CD14-positive monocyte (primary cell): Measurements from ENCODE around the gene WDR4. TPM values are rescaled to one million over a fixed set of nuclear protein-coding genes. Genes with fewer than 3 reads are reported as not detected.

Experiments
- DNase-seq, 3 donors: peaks; one replicate each; pipeline ENCODE4 v3.0.0-alpha.2; 2011 to 2022
- H2AFZ ChIP-seq: 2 replicates; pipeline ENCODE4 v1.6.0; 2012; ENCODE audit warnings: mild to moderate bottlenecking, low read depth, low read length, inconsistent platforms; ENCODE audit not compliant: insufficient read depth, poor library complexity, severe bottlenecking
- H3K27ac ChIP-seq, 2 donors: 1 replicate in 1 of 2; 2 replicates in 1 of 2; pipeline ENCODE4 v1.5.1; 2012 to 2013; ENCODE audit warnings: low read length in 2 of 2, control low read depth in 1 of 2, inconsistent platforms in 1 of 2, low read depth in 1 of 2, mild to moderate bottlenecking in 1 of 2
- H3K27me3 ChIP-seq, 2 donors: one replicate each; pipeline versions ENCODE4 v1.6.0 to v1.6.1; 2011 to 2013; ENCODE audit warnings: low read length in 2 of 2; ENCODE audit not compliant: control insufficient read depth in 2 of 2, insufficient read depth in 2 of 2
- H3K36me3 ChIP-seq, 2 donors: replicated peaks in 1 of 2; 1 replicate in 1 of 2; 2 replicates in 1 of 2; pipeline versions ENCODE4 v1.5.1 to v1.6.1; 2012 to 2013; ENCODE audit warnings: low read length in 2 of 2, control low read depth in 1 of 2, inconsistent platforms in 1 of 2, mild to moderate bottlenecking in 1 of 2; ENCODE audit not compliant: insufficient read depth in 2 of 2, control insufficient read depth in 1 of 2
- H3K4me1 ChIP-seq, 2 donors: 1 replicate in 1 of 2; 2 replicates in 1 of 2; pipeline versions ENCODE4 v1.5.1 to v1.6.1; 2012 to 2013; ENCODE audit warnings: low read length in 2 of 2, control low read depth in 1 of 2, inconsistent platforms in 1 of 2, mild to moderate bottlenecking in 1 of 2, moderate library complexity in 1 of 2; ENCODE audit not compliant: insufficient read depth in 2 of 2, control insufficient read depth in 1 of 2
- H3K4me2 ChIP-seq: replicated peaks from 2 replicates; pipeline ENCODE3; 2012; ENCODE audit warnings: low read length, moderate library complexity, mild to moderate bottlenecking; ENCODE audit not compliant: poor library complexity, severe bottlenecking; ENCODE audit errors: extremely low read depth
- H3K4me3 ChIP-seq, 3 experiments: fragments of 200-600 bp in 1 of 3; sonication (generic) in 1 of 3; replicated peaks in 1 of 3; 1 replicate in 2 of 3; 2 replicates in 1 of 3; pipeline ENCODE4 v1.5.1; 2011 to 2013; ENCODE audit warnings: low read length in 3 of 3, mild to moderate bottlenecking in 3 of 3, control low read depth in 2 of 3, low read depth in 2 of 3, inconsistent platforms in 1 of 3, moderate library complexity in 1 of 3
- H3K79me2 ChIP-seq: 2 replicates; pipeline ENCODE4 v1.6.0; 2012; ENCODE audit warnings: mild to moderate bottlenecking, control low read depth, inconsistent platforms, low read length, moderate library complexity; ENCODE audit not compliant: insufficient read depth
- H3K9ac ChIP-seq: 2 replicates; pipeline ENCODE4 v1.6.0; 2017; ENCODE audit warnings: low read length, mild to moderate bottlenecking; ENCODE audit not compliant: insufficient read depth, poor library complexity, severe bottlenecking
- H3K9me3 ChIP-seq, 2 donors: replicated peaks in 1 of 2; 1 replicate in 1 of 2; 2 replicates in 1 of 2; pipeline versions ENCODE4 v1.5.1 to v1.6.1; 2012 to 2013; ENCODE audit warnings: low read length in 2 of 2, control low read depth in 1 of 2; ENCODE audit not compliant: control insufficient read depth in 1 of 2, insufficient read depth in 1 of 2
- H4K20me1 ChIP-seq: 2 replicates; pipeline ENCODE4 v1.6.0; 2012; ENCODE audit warnings: mild to moderate bottlenecking, low read length, control low read depth, moderate library complexity; ENCODE audit not compliant: insufficient read depth
- H3K27ac Mint-ChIP-seq, 7 donors: one replicate each; pipeline ENCODE4 v1.8.0; 2020; ENCODE audit warnings: mild to moderate bottlenecking in 7 of 7, mixed read lengths in 7 of 7, moderate library complexity in 6 of 7, inconsistent platforms in 2 of 7
- H3K27me3 Mint-ChIP-seq, 3 donors: one replicate each; pipeline ENCODE4 v1.8.0; 2021 to 2022; ENCODE audit warnings: low read depth in 3 of 3, mild to moderate bottlenecking in 3 of 3, mixed read lengths in 3 of 3, moderate library complexity in 3 of 3, inconsistent platforms in 1 of 3
- H3K36me3 Mint-ChIP-seq, 2 donors: one replicate each; pipeline ENCODE4 v1.8.0; 2020; ENCODE audit warnings: mixed read lengths in 2 of 2, inconsistent platforms in 1 of 2, mild to moderate bottlenecking in 1 of 2
- H3K4me1 Mint-ChIP-seq: one replicate; pipeline ENCODE4 v1.8.0; 2020; ENCODE audit warnings: mild to moderate bottlenecking, mixed read lengths
- H3K4me3 Mint-ChIP-seq, 2 donors: one replicate each; pipeline ENCODE4 v1.8.0; 2020; ENCODE audit warnings: mild to moderate bottlenecking in 2 of 2, mixed read lengths in 2 of 2, moderate library complexity in 1 of 2
- H3K9me3 Mint-ChIP-seq, 7 donors: one replicate each; pipeline ENCODE4 v1.8.0; 2020 to 2022; ENCODE audit warnings: mixed read lengths in 7 of 7, mild to moderate bottlenecking in 6 of 7, moderate library complexity in 6 of 7, inconsistent platforms in 2 of 7
- CTCF ChIP-seq: fragments of 200-600 bp; IDR thresholded peaks from one replicate; pipeline ENCODE4 v1.8.0; 2022; ENCODE audit warnings: antibody characterized with exemption, mild to moderate bottlenecking
- WGBS: methylation state at CpG from one replicate; pipeline ENCODE4 v1.1.5; 2013; ENCODE audit warnings: missing lambda C conversion rate; ENCODE audit not compliant: insufficient coverage; 5-methylcytosine and 5-hydroxymethylcytosine counted together
- intact Hi-C, 2 donors: fragments of 100-400 bp; cut with micrococcal nuclease; formaldehyde crosslinking; loops; one replicate each; pipeline versions ENCODE4 v1.15.0 to v1.15.1; 2023
- polyA plus RNA-seq, 3 donors: library from polyadenylated mRNA; depleted of rRNA in 1 of 3; unstranded in 2 of 3; stranded (reverse) in 1 of 3; fragments of 300-500 nt in 2 of 3; fragments of >200 nt in 1 of 3; fragmentation: Illumina TruSeq in 2 of 3; gene quantifications; 1 replicate in 2 of 3; 2 replicates in 1 of 3; pipeline ENCODE4 v1.2.3, GENCODE V29; 2012 to 2021

The WDR4 gene
- polyA plus RNA-seq, 3 donors = 2.9 to 7.0 (median 3.6) TPM

- Histone ChIP-seq H3K4me3 (no peak overlapping the region), H2AFZ (no peak overlapping the region), H4K20me1 (no peaks in the 10 kb centered on the region), H3K36me3 (no peaks in the 10 kb centered on the region), H3K4me2 (no peak overlapping the region), H3K79me2 (no peaks in the 10 kb centered on the region), H3K27me3 (no peaks in the 10 kb centered on the region), H3K4me1 (peaks cover 2 to 3% of the 10 kb centered on the region in 2 donors), H3K9ac (no peak overlapping the region), H3K9me3 (no peaks in the 10 kb centered on the region), H3K27ac (no peak overlapping the region)
- no peaks in the 10 kb centered on the region for H3K36me3 Mint-ChIP-seq
- TF ChIP-seq CTCF = no peak
- H3K27ac Mint-ChIP-seq = no peak overlapping the region
- DNase-seq = no peak
- H3K4me1 Mint-ChIP-seq = peaks cover 2% of the 10 kb centered on the region
- intact Hi-C loops = no loop called here
- WGBS = 59% methylated on average over 4 of the region's 5 CpGs
- H3K27me3 Mint-ChIP-seq = peaks cover 0 to 4% (median 0%) of the 10 kb centered on the region in 3 donors
- no peaks in the 10 kb centered on the region for H3K9me3 Mint-ChIP-seq
- no peak overlapping the region for H3K4me3 Mint-ChIP-seq
Measured at GRCh38 chr21:42887326-42887725, 8.0 kb upstream of the WDR4 start.

GRCh38 chr21:42883921-42884320 lies 4.6 kb upstream of the WDR4 start:
- no CpG with 5 or more reads among the region's 1 CpG for WGBS
- Mint-ChIP-seq H3K9me3 (no peaks in the 10 kb centered on the region), H3K36me3 (no peaks in the 10 kb centered on the region), H3K4me1 (peaks cover 11% of the 10 kb centered on the region), H3K27ac (no peak overlapping the region), H3K4me3 (no peak overlapping the region), H3K27me3 (peaks cover 0 to 5% (median 0%) of the 10 kb centered on the region in 3 donors)
- Histone ChIP-seq H2AFZ (no peak overlapping the region), H3K4me1 (peaks cover 7 to 10% of the 10 kb centered on the region in 2 donors), H3K27ac (no peak overlapping the region), H3K27me3 (no peaks in the 10 kb centered on the region), H3K9ac (no peak overlapping the region), H4K20me1 (no peaks in the 10 kb centered on the region), H3K79me2 (peaks cover 8% of the 10 kb centered on the region), H3K9me3 (no peaks in the 10 kb centered on the region), H3K4me3 (no peak overlapping the region), H3K4me2 (no peak overlapping the region), H3K36me3 (no peaks in the 10 kb centered on the region)
- intact Hi-C loops = no loop called here
- TF ChIP-seq CTCF = no peak
- no peak for DNase-seq
